Trophoblast cell (in vitro differentiated cells and primary cell): ENCODE measurements around the gene INSYN2B.

ENCODE experiments used
- DNase-seq, 2 donors: peaks; one replicate each; pipeline ENCODE4 v3.0.0-alpha.2; 2016
- H2AFZ ChIP-seq: 2 replicates; pipeline ENCODE4 v1.6.1; 2013; ENCODE audit warnings: low read length, moderate library complexity, mild to moderate bottlenecking; ENCODE audit not compliant: insufficient read depth, poor library complexity
- H2AK5ac ChIP-seq: 2 replicates; pipeline ENCODE4 v1.6.1; 2013; ENCODE audit warnings: mild to moderate bottlenecking, low read length
- H2BK120ac ChIP-seq: 2 replicates; pipeline ENCODE4 v1.6.1; 2013; ENCODE audit warnings: low read length, mild to moderate bottlenecking, moderate library complexity; ENCODE audit not compliant: insufficient read depth, poor library complexity
- H2BK12ac ChIP-seq: 2 replicates; pipeline ENCODE4 v1.6.1; 2013; ENCODE audit warnings: mild to moderate bottlenecking, low read length, moderate library complexity
- H2BK5ac ChIP-seq: 2 replicates; pipeline ENCODE4 v1.6.1; 2013; ENCODE audit warnings: low read length, low read depth, moderate library complexity, mild to moderate bottlenecking; ENCODE audit not compliant: poor library complexity
- H3K14ac ChIP-seq: 2 replicates; pipeline ENCODE4 v1.6.1; 2013; ENCODE audit warnings: mild to moderate bottlenecking, low read length
- H3K18ac ChIP-seq: 2 replicates; pipeline ENCODE4 v1.6.1; 2013; ENCODE audit warnings: mild to moderate bottlenecking, low read length
- H3K23ac ChIP-seq: 2 replicates; pipeline ENCODE4 v1.6.1; 2013; ENCODE audit warnings: low read length
- H3K27ac ChIP-seq: 2 replicates; pipeline ENCODE4 v1.5.1; 2013; ENCODE audit warnings: low read depth, mild to moderate bottlenecking, inconsistent platforms, low read length, moderate library complexity
- H3K27me3 ChIP-seq: 2 replicates; pipeline ENCODE4 v1.6.1; 2013; ENCODE audit warnings: inconsistent platforms, mild to moderate bottlenecking, low read length, moderate library complexity; ENCODE audit not compliant: insufficient read depth
- H3K36me3 ChIP-seq, 2 experiments: 1 replicate in 1 of 2; 2 replicates in 1 of 2; pipeline ENCODE4 v1.6.1; 2013; ENCODE audit warnings: low read length in 2 of 2, mild to moderate bottlenecking in 2 of 2, moderate library complexity in 1 of 2; ENCODE audit not compliant: insufficient read depth in 2 of 2, control insufficient read depth in 1 of 2
- H3K4ac ChIP-seq: 2 replicates; pipeline ENCODE4 v1.6.1; 2013; ENCODE audit warnings: low read depth, mild to moderate bottlenecking, low read length, moderate library complexity
- H3K4me1 ChIP-seq, 2 experiments: 1 replicate in 1 of 2; 2 replicates in 1 of 2; pipeline ENCODE4 v1.6.1; 2013; ENCODE audit warnings: low read length in 2 of 2, mild to moderate bottlenecking in 2 of 2, moderate library complexity in 1 of 2; ENCODE audit not compliant: insufficient read depth in 2 of 2, control insufficient read depth in 1 of 2
- H3K4me2 ChIP-seq: 2 replicates; pipeline ENCODE4 v1.6.1; 2013; ENCODE audit warnings: inconsistent platforms, mild to moderate bottlenecking, low read length, moderate library complexity
- H3K4me3 ChIP-seq: 2 replicates; pipeline ENCODE4 v1.5.1; 2013; ENCODE audit warnings: mild to moderate bottlenecking, low read depth, low read length, inconsistent platforms
- H3K79me1 ChIP-seq: one replicate; pipeline ENCODE4 v1.6.1; 2013; ENCODE audit warnings: low read length
- H3K79me2 ChIP-seq: 2 replicates; pipeline ENCODE4 v1.6.1; 2013; ENCODE audit warnings: low read length, mild to moderate bottlenecking; ENCODE audit not compliant: control insufficient read depth, insufficient read depth, poor library complexity
- H3K9ac ChIP-seq: 2 replicates; pipeline ENCODE4 v1.6.1; 2013; ENCODE audit warnings: mild to moderate bottlenecking, low read length
- H3K9me3 ChIP-seq: 2 replicates; pipeline ENCODE4 v1.6.1; 2013; ENCODE audit warnings: low read depth, mild to moderate bottlenecking, control low read depth, inconsistent platforms, low read length; ENCODE audit not compliant: insufficient read depth
- H4K12ac ChIP-seq: 2 replicates; pipeline ENCODE4 v1.6.1; 2013; ENCODE audit warnings: low read depth, mild to moderate bottlenecking, low read length, moderate library complexity
- H4K8ac ChIP-seq: 2 replicates; pipeline ENCODE4 v1.6.1; 2013; ENCODE audit warnings: low read depth, mild to moderate bottlenecking, low read length, moderate library complexity
- H4K91ac ChIP-seq: one replicate; pipeline ENCODE4 v1.6.1; 2013; ENCODE audit warnings: low read depth, mild to moderate bottlenecking, low read length, moderate library complexity
- WGBS: extraction: QIAGEN DNeasy Blood & Tissue Kit; methylation state at CpG from one replicate; pipeline ENCODE4 v1.1.7; 2013; ENCODE audit warnings: missing lambda C conversion rate; ENCODE audit not compliant: insufficient read length, insufficient coverage; ENCODE audit errors: extremely low coverage; 5-methylcytosine and 5-hydroxymethylcytosine counted together

The INSYN2B gene

DNA sequence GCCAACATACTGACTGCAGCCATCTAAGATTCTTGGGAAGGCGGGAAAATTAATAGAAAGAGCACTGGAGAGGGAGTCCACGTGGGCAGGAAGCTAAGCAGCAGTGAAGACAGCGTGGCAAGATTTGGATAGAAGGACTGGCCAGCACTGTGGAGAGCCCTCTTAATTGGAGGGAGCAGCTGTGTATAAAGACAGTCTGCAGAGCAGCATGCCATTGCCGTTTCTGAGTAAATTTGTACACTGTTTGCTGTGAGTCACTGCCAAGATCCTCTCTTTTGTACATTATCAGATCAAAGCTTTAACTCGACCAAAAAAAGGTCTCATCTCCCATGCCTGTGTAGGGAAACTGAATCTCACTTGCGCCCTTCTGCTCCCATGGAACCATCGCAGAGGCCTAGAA, 45.3 kb downstream of the INSYN2B start:
- Histone ChIP-seq H3K4me3 (no peak overlapping the region), H2AFZ (no peak overlapping the region), H2BK12ac (no peak overlapping the region), H4K8ac (no peak overlapping the region), H3K14ac (no peak overlapping the region), H2BK120ac (no peak overlapping the region), H3K23ac (no peak overlapping the region), H3K27ac (no peak overlapping the region), H3K4ac (no peak overlapping the region), H2BK5ac (no peak overlapping the region), H3K79me2 (no peaks in the 10 kb centered on the region), H4K91ac (no peak overlapping the region), H3K18ac (no peak overlapping the region), H3K4me2 (no peak overlapping the region), H3K27me3 (no peaks in the 10 kb centered on the region), H3K9me3 (no peaks in the 10 kb centered on the region), H3K36me3 (no peaks in the 10 kb centered on the region), H3K4me1 (no peaks in the 10 kb centered on the region), H4K12ac (no peak overlapping the region), H3K9ac (no peak overlapping the region), H2AK5ac (no peak overlapping the region), H3K79me1 (no peaks in the 10 kb centered on the region)
- no CpG with 5 or more reads among the region's 7 CpGs for WGBS
- no peak for DNase-seq

DNA sequence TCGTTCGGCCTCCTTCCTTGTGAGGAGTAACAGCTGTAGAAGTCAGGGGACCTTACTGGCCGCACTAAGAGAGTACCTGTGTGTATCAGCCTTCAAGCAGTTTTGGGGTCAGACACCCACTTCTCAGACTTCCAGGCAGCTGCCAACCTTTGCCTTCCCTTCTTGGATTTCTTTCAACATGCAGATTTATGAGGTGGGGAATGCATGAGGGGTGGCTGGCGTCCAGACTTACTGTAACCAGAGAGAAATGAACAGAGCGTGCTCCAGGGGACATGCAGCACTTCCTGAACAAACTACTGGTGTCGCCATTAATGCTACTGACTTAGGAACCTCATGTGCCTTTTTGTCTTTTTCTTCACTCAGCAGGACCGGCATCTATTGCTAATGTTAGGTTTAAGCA, 46.7 kb downstream of the INSYN2B start:
- no peak overlapping the region for H2BK12ac ChIP-seq

DNA sequence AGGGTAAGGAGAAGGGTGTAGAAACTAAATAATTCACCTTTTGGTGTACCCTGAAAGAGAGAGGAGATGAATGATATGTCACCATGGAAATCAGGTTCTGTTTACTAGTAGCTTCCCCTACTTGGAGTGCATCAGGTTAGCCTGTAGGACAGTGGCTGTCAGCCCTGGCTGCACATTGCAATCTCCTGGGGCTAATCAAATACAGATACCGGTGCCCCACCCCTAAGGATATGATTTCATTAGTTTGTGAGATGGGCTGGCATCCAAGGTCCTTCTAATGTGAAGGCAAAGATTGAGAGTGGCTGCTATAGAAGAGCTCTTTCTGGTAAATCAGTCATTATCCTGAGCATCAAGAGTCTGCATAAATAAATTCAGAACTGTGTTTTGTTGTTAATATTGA, 47.2 kb downstream of the INSYN2B start:
- Histone ChIP-seq H3K9ac (no peak overlapping the region), H3K4me2 (no peak overlapping the region)
- no CpG with 5 or more reads among the region's 1 CpG for WGBS

More for the DNA sequence above, 46.7 kb downstream of the INSYN2B start:
- Histone ChIP-seq H3K4me2 (no peak overlapping the region), H3K9me3 (no peaks in the 10 kb centered on the region), H3K4me1 (no peaks in the 10 kb centered on the region), H3K23ac (no peak overlapping the region), H3K18ac (no peak overlapping the region), H3K79me1 (no peaks in the 10 kb centered on the region), H3K79me2 (no peaks in the 10 kb centered on the region), H3K14ac (no peak overlapping the region), H3K27ac (no peak overlapping the region), H3K36me3 (no peaks in the 10 kb centered on the region), H2BK120ac (no peak overlapping the region), H3K4ac (no peak overlapping the region), H4K91ac (no peak overlapping the region), H4K12ac (no peak overlapping the region), H3K9ac (no peak overlapping the region), H3K27me3 (no peaks in the 10 kb centered on the region), H3K4me3 (no peak overlapping the region), H4K8ac (no peak overlapping the region), H2BK5ac (no peak overlapping the region), H2AFZ (no peak overlapping the region), H2AK5ac (no peak overlapping the region)
- no peak for DNase-seq
- no CpG with 5 or more reads among the region's 7 CpGs for WGBS

DNA sequence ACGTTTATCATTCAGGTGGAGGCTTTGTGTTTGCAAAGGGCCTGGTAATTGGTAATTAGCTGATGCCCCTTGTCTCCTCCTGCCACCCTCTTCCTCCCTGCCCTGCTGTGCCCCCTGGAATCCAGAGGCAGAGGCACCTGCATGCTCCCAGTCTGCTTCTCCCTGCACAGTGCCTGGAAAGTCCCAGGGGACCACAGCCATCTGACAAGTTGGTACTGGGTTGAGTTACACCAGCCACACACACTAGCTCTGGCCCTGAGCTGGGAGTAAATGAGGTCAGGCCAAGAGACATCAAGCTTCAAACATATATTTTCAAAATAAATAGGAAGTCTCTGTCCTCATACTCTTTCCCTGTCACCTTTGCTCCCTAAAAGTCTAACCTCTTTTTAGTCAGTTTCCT, 56.3 kb downstream of the INSYN2B start:
- Histone ChIP-seq H3K14ac (no peak overlapping the region), H3K4me1 (no peaks in the 10 kb centered on the region), H3K4ac (no peak overlapping the region), H2BK5ac (no peak overlapping the region), H3K9me3 (no peaks in the 10 kb centered on the region), H3K4me2 (no peak overlapping the region), H3K79me2 (no peaks in the 10 kb centered on the region), H3K23ac (no peak overlapping the region), H3K18ac (no peak overlapping the region), H4K12ac (no peak overlapping the region), H3K36me3 (no peaks in the 10 kb centered on the region), H2BK12ac (no peak overlapping the region), H4K8ac (no peak overlapping the region), H2AK5ac (no peak overlapping the region), H3K9ac (no peak overlapping the region), H3K79me1 (no peaks in the 10 kb centered on the region), H2AFZ (no peak overlapping the region), H3K4me3 (no peak overlapping the region), H4K91ac (no peak overlapping the region), H3K27ac (no peak overlapping the region), H2BK120ac (no peak overlapping the region), H3K27me3 (no peaks in the 10 kb centered on the region)
- no CpG with 5 or more reads among the region's 1 CpG for WGBS
- no peak for DNase-seq

More for the DNA sequence above, 47.2 kb downstream of the INSYN2B start:
- Histone ChIP-seq H3K18ac (no peak overlapping the region), H2BK120ac (no peak overlapping the region), H3K9me3 (no peaks in the 10 kb centered on the region), H2BK5ac (no peak overlapping the region), H2AK5ac (no peak overlapping the region), H3K4me1 (no peaks in the 10 kb centered on the region), H4K12ac (no peak overlapping the region), H3K4ac (no peak overlapping the region), H2BK12ac (no peak overlapping the region), H2AFZ (no peak overlapping the region), H3K23ac (no peak overlapping the region), H4K91ac (no peak overlapping the region), H3K27ac (no peak overlapping the region), H3K36me3 (no peaks in the 10 kb centered on the region), H3K14ac (no peak overlapping the region), H3K27me3 (no peaks in the 10 kb centered on the region), H4K8ac (no peak overlapping the region), H3K79me1 (no peaks in the 10 kb centered on the region), H3K4me3 (no peak overlapping the region), H3K79me2 (no peaks in the 10 kb centered on the region)
- no peak for DNase-seq
